Nephron progenitor cell (in vitro differentiated cells): Measurements from ENCODE around the gene RAB24.
A peak's percentile ranks its signal among the peaks of the same experiment; 100 is the strongest.

Experiments
- DNase-seq: peaks from one replicate; pipeline ENCODE4 v3.0.0; 2021
- H3K27ac Mint-ChIP-seq: 2 replicates; pipeline ENCODE4 v1.8.0; 2021; ENCODE audit warnings: mild to moderate bottlenecking, moderate library complexity, mixed read lengths
- H3K27me3 Mint-ChIP-seq: 2 replicates; pipeline ENCODE4 v1.8.0; 2021; ENCODE audit warnings: mild to moderate bottlenecking, low read depth, mixed read lengths; ENCODE audit not compliant: poor library complexity
- H3K36me3 Mint-ChIP-seq: 2 replicates; pipeline ENCODE4 v1.8.0; 2021; ENCODE audit warnings: low read depth, mixed read lengths
- H3K4me1 Mint-ChIP-seq: 2 replicates; pipeline ENCODE4 v1.8.0; 2021; ENCODE audit warnings: mixed read lengths
- H3K4me3 Mint-ChIP-seq: 2 replicates; pipeline ENCODE4 v1.8.0; 2021; ENCODE audit warnings: mild to moderate bottlenecking, moderate library complexity, mixed read lengths
- H3K9me3 Mint-ChIP-seq: 2 replicates; pipeline ENCODE4 v1.8.0; 2021; ENCODE audit warnings: mild to moderate bottlenecking, moderate library complexity, mixed read lengths
- CTCF ChIP-seq: fragments of 200-600 bp; sonication (generic); IDR thresholded peaks from 2 replicates; pipeline ENCODE4 v1.5.0; 2021; ENCODE audit warnings: antibody characterized with exemption

RAB24 gene

GRCh38 chr5:177314376-177315342 is 11.1 kb upstream of the RAB24 start:
- Mint-ChIP-seq H3K9me3 (peaks cover 7% of the 10 kb centered on the region), H3K27me3 (peaks cover 5% of the 10 kb centered on the region), H3K36me3 (peaks cover 7% of the 10 kb centered on the region), H3K4me1 (peaks cover 36% of the 10 kb centered on the region), H3K27ac (no peak overlapping the region), H3K4me3 (no peak overlapping the region)
- no peak for TF ChIP-seq CTCF
- no peak for DNase-seq

GRCh38 chr5:177313561-177314259 is 10.2 kb upstream of the RAB24 start:
- Mint-ChIP-seq H3K27ac (no peak overlapping the region), H3K4me1 (peaks cover 43% of the 10 kb centered on the region), H3K9me3 (no peaks in the 10 kb centered on the region), H3K4me3 (no peak overlapping the region), H3K36me3 (peaks cover 5% of the 10 kb centered on the region), H3K27me3 (peaks cover 5% of the 10 kb centered on the region)
- DNase-seq, result no peak
- TF ChIP-seq CTCF, result no peak

GRCh38 chr5:177312649-177313181 is 9.2 kb upstream of the RAB24 start:
- DNase-seq, result peak; percentile 48
- Mint-ChIP-seq H3K27me3 (no peaks in the 10 kb centered on the region), H3K36me3 (peaks cover 8% of the 10 kb centered on the region), H3K4me3 (peak overlapping the region; percentile 76), H3K9me3 (no peaks in the 10 kb centered on the region), H3K27ac (no peak overlapping the region), H3K4me1 (peaks cover 44% of the 10 kb centered on the region)
- TF ChIP-seq CTCF, result no peak

- Mint-ChIP-seq H3K4me1 (peaks cover 44% of the 10 kb centered on the region), H3K27me3 (no peaks in the 10 kb centered on the region), H3K9me3 (no peaks in the 10 kb centered on the region), H3K4me3 (peak within 1 kb of the TSS; percentile 90), H3K27ac (peak within 1 kb of the TSS; percentile 81), H3K36me3 (peaks cover 9% of the 10 kb centered on the region)
- peak; percentile 98 for DNase-seq
- TF ChIP-seq CTCF, result no peak
Measured at GRCh38 chr5:177311723-177312648, 8.5 kb upstream of the RAB24 start, which contains the start of gene MXD3. MXD3 (minus strand) TSS chr5:177311898; CDS start chr5:177311830, 68 bp downstream.

GRCh38 chr5:177311392-177311722 is 7.8 kb upstream of the RAB24 start:
- peak overlapping the region; percentile 39 for H3K27ac Mint-ChIP-seq
- H3K9me3 Mint-ChIP-seq, result no peaks in the 10 kb centered on the region
- peak; percentile 51 for DNase-seq
- peaks cover 15% of the 10 kb centered on the region for H3K36me3 Mint-ChIP-seq
- no peak for TF ChIP-seq CTCF
- peak overlapping the region; percentile 90 for H3K4me3 Mint-ChIP-seq
- H3K27me3 Mint-ChIP-seq, result no peaks in the 10 kb centered on the region
- H3K4me1 Mint-ChIP-seq, result peaks cover 44% of the 10 kb centered on the region
